Measurements from ENCODE around the gene FOXD2.

DNA sequence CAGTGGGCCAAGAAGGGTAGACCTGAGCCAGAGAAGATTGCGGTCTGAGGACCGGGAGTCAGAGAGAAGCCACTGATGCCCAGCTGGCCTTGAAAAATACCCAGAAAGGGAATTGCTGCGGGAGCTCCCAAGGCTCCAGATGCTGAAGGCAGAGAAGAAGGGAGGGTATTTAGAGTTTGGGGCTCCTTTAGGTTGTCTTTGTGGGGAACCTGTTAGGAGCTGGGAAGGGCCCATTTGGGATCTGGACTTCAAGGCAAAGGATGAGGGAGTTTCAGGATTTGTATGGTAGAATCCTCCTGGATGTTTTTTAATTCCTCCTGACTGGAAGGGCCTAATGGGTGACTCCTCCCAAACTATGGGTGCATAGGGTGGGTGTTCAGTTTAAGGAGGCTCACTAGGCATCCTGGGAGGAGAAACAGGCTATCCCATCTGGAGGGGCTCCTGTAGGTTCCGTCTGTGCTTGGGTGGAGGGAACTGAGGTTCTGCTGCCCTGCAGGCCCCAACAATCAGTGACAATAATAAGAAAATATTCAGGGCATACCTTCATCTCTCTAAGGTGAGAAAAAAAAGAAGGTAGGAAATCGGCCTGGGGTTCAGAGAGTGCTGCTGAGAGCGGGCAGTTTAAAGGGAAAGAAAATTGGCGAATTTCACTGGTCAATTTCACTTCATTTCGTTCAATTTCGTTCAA lies 5.1 kb downstream of the FOXD2 start:
- TF ChIP-seq, protein P1, sequence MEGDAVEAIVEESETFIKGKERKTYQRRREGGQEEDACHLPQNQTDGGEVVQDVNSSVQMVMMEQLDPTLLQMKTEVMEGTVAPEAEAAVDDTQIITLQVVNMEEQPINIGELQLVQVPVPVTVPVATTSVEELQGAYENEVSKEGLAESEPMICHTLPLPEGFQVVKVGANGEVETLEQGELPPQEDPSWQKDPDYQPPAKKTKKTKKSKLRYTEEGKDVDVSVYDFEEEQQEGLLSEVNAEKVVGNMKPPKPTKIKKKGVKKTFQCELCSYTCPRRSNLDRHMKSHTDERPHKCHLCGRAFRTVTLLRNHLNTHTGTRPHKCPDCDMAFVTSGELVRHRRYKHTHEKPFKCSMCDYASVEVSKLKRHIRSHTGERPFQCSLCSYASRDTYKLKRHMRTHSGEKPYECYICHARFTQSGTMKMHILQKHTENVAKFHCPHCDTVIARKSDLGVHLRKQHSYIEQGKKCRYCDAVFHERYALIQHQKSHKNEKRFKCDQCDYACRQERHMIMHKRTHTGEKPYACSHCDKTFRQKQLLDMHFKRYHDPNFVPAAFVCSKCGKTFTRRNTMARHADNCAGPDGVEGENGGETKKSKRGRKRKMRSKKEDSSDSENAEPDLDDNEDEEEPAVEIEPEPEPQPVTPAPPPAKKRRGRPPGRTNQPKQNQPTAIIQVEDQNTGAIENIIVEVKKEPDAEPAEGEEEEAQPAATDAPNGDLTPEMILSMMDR (IDR thresholded peaks at IDR 0.05), result no peak
- TF ChIP-seq POLR2AphosphoS5 (IDR thresholded peaks at IDR 0.05) (no peak), EP300 (IDR thresholded peaks at IDR 0.05) (no peak), POLR2A (IDR thresholded peaks at IDR 0.05; ENCODE audit: low read depth) (no peak)

All from esophagus muscularis mucosa (tissue), 4 donors.